Activated T-cell treated with anti-CD3 and anti-CD28 coated beads for 4 hours (primary cell): ENCODE results near the gene DUS4L.
"Not testable (repeated sequence)": the region's sequence is repeated elsewhere in the genome, so short reads cannot be mapped to it uniquely, and the experiment has no call there.

ENCODE experiments used
- DNase-seq: peaks from one replicate; pipeline ENCODE4 v3.0.0-alpha.2; 2020

The DUS4L gene

GRCh38 chr7:107563775-107564552 is at the start of gene DUS4L, which contains the start of gene COG5:
Gene DUS4L, plus strand, starts transcription at chr7:107563971. Its CDS starts 3,100 bp downstream, at chr7:107567071.
Gene COG5, minus strand, starts transcription at chr7:107563920. Its CDS starts 24 bp downstream, at chr7:107563896.
- peak; percentile 83 for DNase-seq

GRCh38 chr7:107526672-107527071 is 37.1 kb upstream of the DUS4L start:
- no peak for DNase-seq

- DNase-seq, result no peak
These were observed 36.6 kb upstream of the DUS4L start for GRCh38 chr7:107527196-107527595.

- DNase-seq, result no peak
These were observed 35.3 kb upstream of the DUS4L start for GRCh38 chr7:107528461-107528860.

- no peak for DNase-seq
These were observed 33.0 kb upstream of the DUS4L start for GRCh38 chr7:107530751-107531150.

GRCh38 chr7:107534139-107534538 is 29.6 kb upstream of the DUS4L start:
- DNase-seq, result no peak

- not testable (repeated sequence) for DNase-seq
These were observed 26.5 kb upstream of the DUS4L start for GRCh38 chr7:107537228-107537627.

- no peak for DNase-seq
These were observed 25.8 kb upstream of the DUS4L start for GRCh38 chr7:107538001-107538400.

- DNase-seq, result no peak
These were observed 20.3 kb upstream of the DUS4L start for GRCh38 chr7:107543338-107543993.

- DNase-seq, result no peak
These were observed 18.8 kb upstream of the DUS4L start for GRCh38 chr7:107544848-107545591.

GRCh38 chr7:107551936-107552335 is 11.8 kb upstream of the DUS4L start:
- DNase-seq, result no peak

GRCh38 chr7:107555893-107556292 is 7.9 kb upstream of the DUS4L start:
- DNase-seq, result no peak

GRCh38 chr7:107559864-107560263 is 3.9 kb upstream of the DUS4L start:
- DNase-seq, result no peak

GRCh38 chr7:107560898-107561516 is 2.8 kb upstream of the DUS4L start:
- no peak for DNase-seq

GRCh38 chr7:107563081-107563774 is 543 bp upstream of the DUS4L start:
- DNase-seq, result no peak

GRCh38 chr7:107564553-107565298 is 955 bp downstream of the DUS4L start:
- no peak for DNase-seq

GRCh38 chr7:107570298-107570697 is 6.5 kb downstream of the DUS4L start:
- DNase-seq, result no peak

- no peak for DNase-seq
These were observed 9.8 kb downstream of the DUS4L start for GRCh38 chr7:107573537-107573936.

GRCh38 chr7:107579554-107579884 is 15.7 kb downstream of the DUS4L start:
- DNase-seq, result no peak

GRCh38 chr7:107579885-107580715 is 16.3 kb downstream of the DUS4L start, which contains the start of gene BCAP29:
Gene BCAP29, plus strand, starts transcription at chr7:107580246. Its CDS starts 527 bp downstream, at chr7:107580773.
- peak; percentile 48 for DNase-seq
